WTC11 (cell line): ENCODE measurements around the gene RGS11. TPM values are rescaled to one million over a fixed set of nuclear protein-coding genes. Genes with fewer than 3 reads are reported as not detected.
A peak's percentile ranks its signal among the peaks of the same experiment; 100 is the strongest.

ENCODE experiments used
- ATAC-seq: fragments of 200-7000 bp; cut with Tn5 transposase; 2 replicates; pipeline ENCODE4 v1.10.0; 2021; ENCODE audit warnings: mild to moderate bottlenecking, moderate library complexity
- CTCF ChIA-PET: fragments of 300-600 bp; sonication (Branson Sonifier 250); formaldehyde crosslinking; loops from one replicate; lab custom pipeline; 2021; ENCODE audit warnings: antibody characterized with exemption; lab: Charles Lee
- POLR2A ChIA-PET: fragments of 350-600 bp; sonication (Branson Sonifier 250); formaldehyde crosslinking; loops from one replicate; lab custom pipeline; 2021; ENCODE audit warnings: antibody characterized with exemption; lab: Charles Lee
- DNase-seq: peaks from one replicate; pipeline ENCODE4 v3.0.0; 2021; ENCODE audit warnings: low spot score
- H3K27ac Mint-ChIP-seq: 2 replicates; pipeline ENCODE4 v1.8.0; 2021; ENCODE audit warnings: mixed read lengths
- H3K27me3 Mint-ChIP-seq: 2 replicates; pipeline ENCODE4 v1.8.0; 2021; ENCODE audit warnings: low read depth, mild to moderate bottlenecking, moderate library complexity, mixed read lengths
- H3K36me3 Mint-ChIP-seq: 2 replicates; pipeline ENCODE4 v1.8.0; 2021; ENCODE audit warnings: mixed read lengths
- H3K4me1 Mint-ChIP-seq: 2 replicates; pipeline ENCODE4 v1.8.0; 2022; ENCODE audit warnings: mixed read lengths
- H3K4me3 Mint-ChIP-seq: 2 replicates; pipeline ENCODE4 v1.8.0; 2021; ENCODE audit warnings: mild to moderate bottlenecking, moderate library complexity, mixed read lengths
- H3K9me3 Mint-ChIP-seq: 2 replicates; pipeline ENCODE4 v1.8.0; 2021; ENCODE audit warnings: mixed read lengths
- AR ChIP-seq: fragments of 250-450 bp; sonication (Bioruptor Pico); IDR thresholded peaks from 2 replicates; pipeline ENCODE4 v1.9.0; 2021; ENCODE audit warnings: mild to moderate bottlenecking
- CTCF ChIP-seq: fragments of 200-600 bp; IDR thresholded peaks from 2 replicates; pipeline ENCODE4 v1.8.0; 2022; ENCODE audit warnings: antibody characterized with exemption
- ERG ChIP-seq: fragments of 250-450 bp; sonication (Bioruptor Pico); IDR thresholded peaks from 2 replicates; pipeline ENCODE4 v1.8.0; 2021; ENCODE audit warnings: mild to moderate bottlenecking
- ETV6 ChIP-seq: sonication (generic); formaldehyde crosslinking; IDR thresholded peaks from 2 replicates; pipeline ENCODE4 v1.8.1; 2022; ENCODE audit warnings: mild to moderate bottlenecking, missing genetic modification reagents
- FOXJ3 ChIP-seq: sonication (generic); formaldehyde crosslinking; IDR thresholded peaks from 2 replicates; pipeline ENCODE4 v1.9.0; 2021; ENCODE audit warnings: missing genetic modification reagents, mild to moderate bottlenecking, borderline replicate concordance
- FOXK1 ChIP-seq: sonication (generic); formaldehyde crosslinking; IDR thresholded peaks from 2 replicates; pipeline ENCODE4 v1.8.0; 2022; ENCODE audit warnings: mild to moderate bottlenecking, moderate library complexity, missing genetic modification reagents
- FOXP4 ChIP-seq: sonication (generic); formaldehyde crosslinking; IDR thresholded peaks from 2 replicates; pipeline ENCODE4 v1.8.0; 2022; ENCODE audit warnings: mild to moderate bottlenecking, missing genetic modification reagents
- GABPB1 ChIP-seq: sonication (generic); formaldehyde crosslinking; IDR thresholded peaks from 2 replicates; pipeline ENCODE4 v1.8.1; 2023; ENCODE audit warnings: mild to moderate bottlenecking, missing genetic modification reagents
- HMGA2 ChIP-seq: fragments of 250-450 bp; sonication (Bioruptor Pico); IDR thresholded peaks from 2 replicates; pipeline ENCODE4 v1.4.0; 2021; ENCODE audit warnings: mild to moderate bottlenecking, moderate library complexity
- JAZF1 ChIP-seq: fragments of 250-450 bp; sonication (Bioruptor Pico); IDR thresholded peaks from 2 replicates; pipeline ENCODE4 v1.9.0; 2021; ENCODE audit warnings: moderate library complexity, mild to moderate bottlenecking, inconsistent platforms
- KAT7 ChIP-seq: sonication (generic); formaldehyde crosslinking; IDR thresholded peaks from 2 replicates; pipeline ENCODE4 v1.8.1; 2023; ENCODE audit warnings: missing genetic modification reagents, mild to moderate bottlenecking, borderline replicate concordance
- OVOL2 ChIP-seq: fragments of 250-450 bp; sonication (Bioruptor Pico); IDR thresholded peaks from 2 replicates; pipeline ENCODE4 v1.9.0; 2021; ENCODE audit warnings: mild to moderate bottlenecking, borderline replicate concordance
- RORB ChIP-seq: fragments of 250-450 bp; sonication (Bioruptor Pico); IDR thresholded peaks from 2 replicates; pipeline ENCODE4 v1.9.0; 2021; ENCODE audit warnings: mild to moderate bottlenecking
- TP53 ChIP-seq: sonication (generic); formaldehyde crosslinking; IDR thresholded peaks from 2 replicates; pipeline ENCODE4 v1.8.1; 2023; ENCODE audit warnings: mild to moderate bottlenecking, missing genetic modification reagents
- ZBTB43 ChIP-seq: sonication (generic); formaldehyde crosslinking; IDR thresholded peaks from 2 replicates; pipeline ENCODE4 v1.8.1; 2023; ENCODE audit warnings: mild to moderate bottlenecking, missing genetic modification reagents
- ZNF396 ChIP-seq: fragments of 250-450 bp; sonication (Bioruptor Pico); IDR thresholded peaks from 2 replicates; pipeline ENCODE4 v1.8.0; 2021; ENCODE audit warnings: mild to moderate bottlenecking, moderate library complexity, borderline replicate concordance
- ZNF416 ChIP-seq: fragments of 250-450 bp; sonication (Bioruptor Pico); IDR thresholded peaks from 2 replicates; pipeline ENCODE4 v1.9.0; 2021; ENCODE audit warnings: mild to moderate bottlenecking, inconsistent platforms
- ZNF423 ChIP-seq: fragments of 250-450 bp; sonication (Bioruptor Pico); IDR thresholded peaks from 2 replicates; pipeline ENCODE4 v2.1.2; 2022; ENCODE audit warnings: mild to moderate bottlenecking, moderate library complexity
- ZNF425 ChIP-seq: fragments of 250-450 bp; sonication (Bioruptor Pico); conservative IDR thresholded peaks from 2 replicates; pipeline ENCODE4 v1.9.0; 2021; ENCODE audit warnings: mild to moderate bottlenecking
- ZNF512 ChIP-seq: sonication (generic); formaldehyde crosslinking; IDR thresholded peaks from 2 replicates; pipeline ENCODE4 v1.8.1; 2022; ENCODE audit warnings: missing genetic modification reagents, borderline replicate concordance
- total RNA-seq: library from RNA; stranded (reverse); gene quantifications from 3 replicates; pipeline ENCODE4 v1.2.3, GENCODE V29; 2021

The RGS11 gene
- total RNA-seq, 1 experiment from 2014 or later = 1.8 TPM

- ChIA-PET CTCF (no interaction called here), POLR2A (no interaction called here)
- Mint-ChIP-seq H3K9me3 (no peaks in the 10 kb centered on the region), H3K27me3 (no peaks in the 10 kb centered on the region), H3K27ac (0 out of 2 replicates have a peak overlapping the region, but pooled peaks have one; percentile 6), H3K4me1 (peaks cover 19% of the 10 kb centered on the region), H3K36me3 (peaks cover 4% of the 10 kb centered on the region; the same call in 1 of the 2 replicates), H3K4me3 (no peak overlapping the region)
- TF ChIP-seq AR (CRISPR knock-in tag) (no peak), ZNF396 (no peak), RORB (no peak), GABPB1 (CRISPR knock-in tag) (no peak), ERG (CRISPR knock-in tag) (no peak), FOXP4 (CRISPR knock-in tag) (no peak), TP53 (CRISPR knock-in tag) (no peak), FOXJ3 (no peak), HMGA2 (CRISPR knock-in tag) (no peak), JAZF1 (no peak), ZNF423 (CRISPR knock-in tag) (no peak)
- no peak for ATAC-seq
- DNase-seq = no peak
These were observed 41.8 kb upstream of the RGS11 start for GRCh38 chr16:317583-317982.

GRCh38 chr16:316741-317464, 41.2 kb upstream of the RGS11 start:
- ATAC-seq = no peak
- no peaks in the 10 kb centered on the region for H3K27me3 Mint-ChIP-seq
- H3K4me1 Mint-ChIP-seq = peaks cover 19% of the 10 kb centered on the region
- H3K9me3 Mint-ChIP-seq = no peaks in the 10 kb centered on the region
- no peak overlapping the region for H3K4me3 Mint-ChIP-seq
- DNase-seq = no peak
- peak overlapping the region; percentile 82 for H3K27ac Mint-ChIP-seq
- CTCF ChIA-PET = interaction anchor here (0.6 kb wide), 1 partner anchor 36 kb away, joined by 3 read pairs; the partner anchor contains the start of gene AXIN1
- POLR2A ChIA-PET = no interaction called here
- peaks cover 10% of the 10 kb centered on the region for H3K36me3 Mint-ChIP-seq
- TF ChIP-seq OVOL2 (CRISPR knock-in tag) (no peak), ETV6 (CRISPR knock-in tag) (no peak), ZNF423 (CRISPR knock-in tag) (no peak), ZNF416 (CRISPR knock-in tag) (no peak), ZBTB43 (no peak), CTCF (no peak), ZNF425 (CRISPR knock-in tag) (no peak), FOXK1 (CRISPR knock-in tag) (no peak), ERG (CRISPR knock-in tag) (no peak), ZNF512 (CRISPR knock-in tag) (no peak), KAT7 (CRISPR knock-in tag) (no peak)
